ES-I3 (cell line): ENCODE results near the gene LRP1B.

Experiments used
- H3K36me3 ChIP-seq: 2 replicates; pipeline ENCODE4 v1.6.1; 2013; ENCODE audit warnings: mild to moderate bottlenecking, low read length, control low read depth, moderate library complexity; ENCODE audit not compliant: insufficient read depth
- H3K4me1 ChIP-seq: 2 replicates; pipeline ENCODE4 v1.6.1; 2013; ENCODE audit warnings: mild to moderate bottlenecking, control low read depth, low read length; ENCODE audit not compliant: insufficient read depth
- H3K9ac ChIP-seq: 2 replicates; pipeline ENCODE4 v1.6.1; 2013; ENCODE audit warnings: low read depth, mild to moderate bottlenecking, low read length, moderate library complexity
- H3K9me3 ChIP-seq: 2 replicates; pipeline ENCODE4 v1.6.1; 2013; ENCODE audit warnings: mild to moderate bottlenecking, low read length, moderate library complexity; ENCODE audit not compliant: control insufficient read depth, insufficient read depth

LRP1B gene

DNA sequence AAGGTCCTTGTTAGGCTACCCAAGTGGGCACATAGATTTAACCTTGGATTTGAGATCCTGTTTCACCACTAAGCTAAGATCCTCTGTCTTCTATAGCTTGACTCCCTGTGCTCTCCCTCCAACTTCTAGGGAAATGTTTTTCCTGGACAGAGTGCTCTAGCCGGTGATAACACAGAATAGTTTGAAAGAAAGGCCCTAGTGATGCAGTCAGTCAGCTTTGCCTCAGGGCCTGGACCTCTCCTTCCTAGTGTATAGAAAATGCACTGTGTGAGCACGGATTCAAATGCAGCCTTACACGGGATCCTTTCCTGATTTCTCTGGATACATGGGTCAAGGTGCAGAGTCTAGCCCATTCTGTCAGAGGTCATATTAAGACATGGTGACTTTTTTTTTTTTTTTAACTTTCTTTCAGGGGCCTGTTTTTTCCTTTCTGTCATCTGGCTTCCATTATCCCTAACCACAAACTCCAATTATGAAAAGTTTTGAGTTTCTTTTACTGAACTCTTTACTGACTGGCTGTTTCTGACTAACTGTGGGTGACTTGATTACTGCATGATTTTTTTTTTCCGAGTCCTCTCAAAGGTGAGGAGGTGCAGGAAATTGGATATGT, 122.6 kb downstream of the LRP1B start:
- H3K36me3 ChIP-seq: no peaks in the 10 kb centered on the region
- H3K4me1 ChIP-seq: no peaks in the 10 kb centered on the region
- no peak overlapping the region for H3K9ac ChIP-seq
- H3K9me3 ChIP-seq: no peaks in the 10 kb centered on the region

DNA sequence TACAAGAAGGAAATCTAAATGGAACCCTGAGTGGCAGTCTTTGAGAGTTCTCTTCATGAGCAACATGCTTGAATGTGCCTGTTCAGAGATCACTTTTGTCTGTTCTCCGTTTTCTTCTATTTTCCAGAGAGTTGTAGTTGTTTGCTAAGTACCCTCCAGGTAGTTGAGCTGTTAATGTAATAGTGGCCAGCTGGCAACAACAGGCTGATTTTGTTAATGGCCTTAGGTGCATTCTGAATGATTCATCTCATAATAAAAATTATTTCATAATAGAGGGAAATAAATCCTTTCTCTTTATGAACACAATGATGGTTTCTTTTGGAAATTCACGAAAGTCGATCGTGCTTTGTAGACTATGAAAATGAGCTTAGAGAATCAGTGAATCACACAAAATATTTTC, 136.8 kb downstream of the LRP1B start:
- Histone ChIP-seq H3K9ac (no peak overlapping the region), H3K4me1 (no peaks in the 10 kb centered on the region)

DNA sequence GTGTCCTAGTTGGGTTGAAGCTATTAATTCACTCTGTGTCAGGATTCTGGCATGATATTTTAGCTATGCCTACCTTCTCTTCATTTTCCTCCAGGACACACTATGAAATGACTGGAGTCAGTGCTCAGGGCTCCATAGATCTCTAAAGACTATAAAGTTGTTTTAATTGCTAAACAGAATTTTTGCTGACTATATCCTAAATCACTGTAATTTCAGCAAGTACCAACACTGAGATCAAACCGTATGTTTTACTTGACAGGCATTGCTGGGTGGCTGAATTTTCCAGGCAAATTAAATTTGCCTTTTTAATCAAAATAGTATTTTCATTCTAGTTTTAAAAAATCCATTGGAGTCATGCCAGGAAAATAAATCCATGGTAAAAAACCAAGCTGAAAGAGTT, 138.1 kb downstream of the LRP1B start:
- Histone ChIP-seq H3K9ac (no peak overlapping the region), H3K4me1 (no peaks in the 10 kb centered on the region), H3K36me3 (no peaks in the 10 kb centered on the region), H3K9me3 (no peaks in the 10 kb centered on the region)

More for the DNA sequence above, 136.8 kb downstream of the LRP1B start:
- no peaks in the 10 kb centered on the region for H3K36me3 ChIP-seq
- no peaks in the 10 kb centered on the region for H3K9me3 ChIP-seq

DNA sequence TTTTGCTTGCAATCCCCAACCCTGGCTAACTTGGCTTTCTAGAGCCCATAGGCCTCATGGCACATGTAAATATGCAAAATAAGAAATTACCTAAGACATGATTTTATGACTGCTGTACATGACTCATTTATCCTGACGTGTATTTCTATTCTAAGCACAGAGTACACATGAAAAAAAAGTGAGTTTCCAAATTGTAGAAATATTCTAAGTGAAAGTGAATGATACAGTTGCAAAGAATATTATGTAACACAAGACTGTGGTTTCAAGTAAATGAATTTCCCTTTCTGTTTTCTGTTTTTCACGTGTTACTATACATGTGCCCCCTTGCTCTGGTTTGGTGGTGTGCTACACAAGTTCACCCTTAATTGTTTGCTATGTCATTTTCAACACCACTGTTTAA, 162.4 kb downstream of the LRP1B start:
- Histone ChIP-seq H3K4me1 (no peaks in the 10 kb centered on the region), H3K9me3 (no peaks in the 10 kb centered on the region), H3K9ac (no peak overlapping the region), H3K36me3 (no peaks in the 10 kb centered on the region)

DNA sequence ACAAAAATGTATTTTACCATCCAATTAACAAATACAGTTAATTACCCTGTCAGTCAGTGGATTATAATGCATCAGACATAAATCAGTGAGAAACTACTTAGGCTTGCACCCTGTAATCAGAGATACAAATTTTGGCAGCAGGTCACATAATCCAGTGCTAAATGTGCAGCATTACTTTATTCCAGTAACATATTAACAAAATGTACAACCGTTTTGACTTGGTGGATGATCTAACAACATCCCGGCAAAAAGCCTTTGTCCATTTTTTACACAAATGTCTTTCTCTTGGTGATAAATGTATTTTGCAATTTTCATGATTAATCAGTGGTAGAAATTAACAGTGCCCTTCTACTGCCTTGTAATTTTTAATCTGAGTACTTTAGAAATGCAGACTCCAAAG, 162.8 kb downstream of the LRP1B start:
- Histone ChIP-seq H3K9ac (no peak overlapping the region), H3K36me3 (no peaks in the 10 kb centered on the region), H3K9me3 (no peaks in the 10 kb centered on the region), H3K4me1 (no peaks in the 10 kb centered on the region)

DNA sequence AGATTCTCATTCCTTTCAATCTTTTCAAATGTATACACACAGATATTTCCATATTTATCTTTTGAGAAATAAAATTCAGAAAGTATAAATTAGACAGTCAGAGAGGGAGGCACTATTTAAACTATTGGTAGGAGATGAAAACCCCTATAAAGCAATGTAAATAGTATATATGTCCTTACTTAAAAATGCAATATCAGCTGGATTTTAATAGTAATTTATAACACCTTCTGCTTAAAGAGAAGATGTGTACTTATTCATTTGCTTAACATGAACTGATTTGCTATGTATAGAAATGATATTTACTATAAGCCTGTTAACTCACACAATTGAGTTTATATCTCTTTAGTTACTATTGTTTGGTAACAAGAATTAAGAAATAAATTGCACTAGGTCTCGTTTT, 163.3 kb downstream of the LRP1B start:
- H3K4me1 ChIP-seq: no peaks in the 10 kb centered on the region
- H3K9ac ChIP-seq: no peak overlapping the region
- H3K9me3 ChIP-seq: no peaks in the 10 kb centered on the region
- no peaks in the 10 kb centered on the region for H3K36me3 ChIP-seq

DNA sequence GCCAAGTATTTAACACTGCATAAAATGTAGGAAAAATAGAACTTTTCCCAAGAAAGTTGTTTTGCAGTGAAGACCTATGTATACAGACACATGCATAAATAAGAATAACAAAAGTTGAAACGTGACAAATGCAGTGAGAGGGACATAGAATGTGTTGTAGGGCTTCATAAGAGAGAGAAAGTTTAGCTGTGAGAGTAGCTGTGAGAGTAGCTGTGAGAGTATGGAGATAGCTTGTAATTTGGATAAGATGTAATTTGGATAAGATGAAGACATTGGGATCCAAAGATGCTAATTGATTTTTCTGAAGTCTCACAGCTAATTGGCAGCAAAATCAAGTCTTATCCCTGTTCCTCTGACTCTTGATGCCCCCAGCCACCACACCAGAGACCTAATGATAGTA, 170.9 kb downstream of the LRP1B start:
- H3K36me3 ChIP-seq: no peaks in the 10 kb centered on the region
- no peak overlapping the region for H3K9ac ChIP-seq
- no peaks in the 10 kb centered on the region for H3K9me3 ChIP-seq
- no peaks in the 10 kb centered on the region for H3K4me1 ChIP-seq

DNA sequence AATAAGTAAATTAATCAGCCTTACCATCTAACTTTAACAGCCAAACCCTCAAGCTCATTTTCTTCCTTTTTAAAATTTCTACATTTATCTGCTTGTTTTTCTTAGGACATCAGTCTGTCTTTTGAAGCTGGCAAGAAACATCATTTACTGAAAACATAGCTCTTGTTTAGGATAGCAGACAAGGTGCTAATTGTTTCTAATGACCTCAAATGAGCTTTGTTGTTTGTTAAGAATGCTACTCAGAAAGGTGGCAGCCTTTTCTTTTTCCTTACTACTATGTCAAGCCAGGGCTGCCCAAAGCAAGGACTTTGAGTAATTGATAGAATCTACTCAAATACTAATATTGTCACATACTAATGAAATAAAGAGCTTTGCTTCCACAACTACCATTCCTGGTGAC, 171.8 kb downstream of the LRP1B start:
- no peak overlapping the region for H3K9ac ChIP-seq
- no peaks in the 10 kb centered on the region for H3K4me1 ChIP-seq
- H3K36me3 ChIP-seq: no peaks in the 10 kb centered on the region
- H3K9me3 ChIP-seq: no peaks in the 10 kb centered on the region

DNA sequence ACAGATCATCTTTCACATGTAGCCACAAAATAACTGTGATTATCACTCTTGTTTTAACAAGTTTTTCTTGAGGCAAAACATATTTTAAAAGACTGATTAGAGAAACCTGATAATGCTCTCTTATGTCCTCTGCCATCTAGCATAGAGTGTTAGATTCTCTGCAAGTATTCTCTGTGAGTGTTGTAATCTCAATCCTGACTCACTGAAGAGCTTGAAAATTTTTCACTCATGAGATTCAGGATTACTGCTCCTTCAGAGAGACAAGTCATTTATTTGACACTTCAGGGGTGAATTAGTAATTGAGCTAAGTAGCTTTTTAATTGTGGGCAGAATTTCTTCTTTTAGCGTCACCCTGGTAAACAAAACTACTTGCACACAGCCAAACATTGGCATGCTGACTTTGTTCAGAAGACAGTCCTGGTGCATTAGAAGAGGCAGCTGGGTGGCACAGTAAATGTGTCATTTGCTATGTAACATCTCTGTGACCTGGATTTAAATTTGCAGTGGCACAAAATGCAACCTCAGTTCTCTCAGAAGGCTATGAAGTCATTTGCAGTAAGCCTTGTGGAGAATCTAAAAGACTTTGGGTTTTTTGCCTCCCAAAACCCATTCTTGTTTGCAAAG, 172.9 kb downstream of the LRP1B start:
- Histone ChIP-seq H3K36me3 (no peaks in the 10 kb centered on the region), H3K4me1 (no peaks in the 10 kb centered on the region), H3K9me3 (no peaks in the 10 kb centered on the region), H3K9ac (no peak overlapping the region)

DNA sequence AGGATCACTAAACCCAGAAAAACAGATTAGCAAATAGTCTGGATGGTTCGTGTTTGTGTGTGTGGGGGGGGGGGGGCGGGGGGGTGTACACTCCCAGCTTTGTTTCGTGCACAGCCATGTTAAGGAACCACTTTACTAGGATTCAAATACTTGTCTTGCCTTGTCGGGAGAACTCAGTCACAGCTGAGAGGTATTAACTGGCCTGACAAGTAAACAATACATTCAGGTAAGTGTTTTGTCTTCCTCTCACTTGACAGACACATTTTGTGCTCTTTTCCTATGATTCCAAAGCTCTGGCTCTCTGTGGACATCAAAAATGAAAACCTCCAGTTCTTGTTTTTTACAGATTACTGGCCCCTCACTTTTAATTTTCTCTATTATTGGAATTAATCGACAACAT, 173.5 kb downstream of the LRP1B start:
- no peaks in the 10 kb centered on the region for H3K4me1 ChIP-seq

DNA sequence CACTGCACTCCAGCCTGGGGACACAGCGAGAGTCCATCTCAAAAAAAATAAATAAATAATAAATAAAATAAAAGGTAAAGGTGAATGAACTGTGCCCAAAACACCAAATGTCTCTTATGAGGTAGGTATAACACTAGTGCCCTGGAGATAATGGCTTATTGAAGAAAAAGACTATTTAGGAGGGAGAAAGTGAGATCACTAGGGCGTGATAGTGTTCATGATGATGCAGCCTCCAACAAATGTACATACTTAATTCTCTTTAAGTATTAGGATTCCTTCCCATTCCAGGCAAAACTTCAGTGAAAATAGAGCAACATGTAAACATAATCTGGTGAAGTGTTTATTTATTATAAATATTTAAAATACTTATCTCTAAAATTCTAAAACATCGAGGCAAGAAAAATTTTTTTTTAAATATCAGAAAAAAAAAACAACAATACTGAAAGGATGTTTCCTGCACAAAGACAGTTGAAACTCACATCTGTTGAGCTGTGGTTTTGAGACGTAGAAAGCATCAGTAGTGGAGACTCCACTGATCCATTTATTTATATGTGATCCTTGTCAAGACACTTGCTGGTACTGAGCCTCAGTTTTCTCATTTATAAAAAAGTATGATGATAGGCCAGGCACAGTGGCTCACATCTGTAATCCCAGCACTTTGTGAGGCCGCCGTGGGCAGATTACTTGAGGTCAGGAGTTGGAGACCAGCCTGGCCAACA, 183.3 kb downstream of the LRP1B start:
- Histone ChIP-seq H3K4me1 (no peaks in the 10 kb centered on the region), H3K9me3 (no peaks in the 10 kb centered on the region), H3K36me3 (no peaks in the 10 kb centered on the region), H3K9ac (no peak overlapping the region)

More for the DNA sequence above, 173.5 kb downstream of the LRP1B start:
- Histone ChIP-seq H3K9ac (no peak overlapping the region), H3K36me3 (no peaks in the 10 kb centered on the region), H3K9me3 (no peaks in the 10 kb centered on the region)

DNA sequence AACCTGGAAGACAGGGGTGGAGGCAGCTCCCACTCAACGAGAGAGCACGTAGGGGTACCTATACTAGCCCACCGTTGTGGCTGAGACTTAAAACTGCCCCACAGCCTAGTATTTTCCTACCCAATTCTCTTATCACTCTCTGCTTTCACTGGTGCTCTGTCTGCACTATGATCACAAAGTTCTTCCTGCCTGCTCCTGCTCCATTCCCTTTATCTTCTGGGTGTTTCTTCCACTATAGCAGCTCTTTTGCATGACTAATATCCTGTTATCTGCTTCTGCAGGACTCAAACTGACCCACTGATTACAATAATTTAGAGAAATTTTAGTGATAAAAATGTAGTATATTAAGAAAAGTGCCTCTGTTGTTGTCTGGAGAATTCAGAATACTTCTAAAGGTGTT, 184.8 kb downstream of the LRP1B start:
- Histone ChIP-seq H3K4me1 (no peaks in the 10 kb centered on the region), H3K9me3 (no peaks in the 10 kb centered on the region)

DNA sequence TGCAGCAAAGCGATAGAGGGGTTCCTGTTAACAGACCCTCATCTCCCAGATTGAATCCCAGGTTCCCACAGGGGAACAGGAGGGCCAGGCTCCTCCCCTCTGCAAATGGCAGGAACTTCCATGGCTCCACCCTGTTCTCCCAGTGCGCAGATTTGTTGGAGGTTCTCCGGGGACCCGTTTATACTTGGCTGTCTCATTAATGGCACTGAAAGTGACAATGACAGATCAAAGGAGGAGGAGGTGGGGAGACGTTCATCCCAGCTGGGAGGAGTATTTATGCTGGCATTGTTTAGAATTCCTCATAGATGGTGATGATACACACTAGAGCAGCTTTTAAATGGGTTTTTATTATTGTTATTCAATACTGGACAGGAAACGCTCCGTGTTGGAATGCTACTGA, 186.9 kb downstream of the LRP1B start:
- no peaks in the 10 kb centered on the region for H3K36me3 ChIP-seq
- H3K4me1 ChIP-seq: no peaks in the 10 kb centered on the region
- H3K9me3 ChIP-seq: no peaks in the 10 kb centered on the region
- no peak overlapping the region for H3K9ac ChIP-seq

More for the DNA sequence above, 184.8 kb downstream of the LRP1B start:
- H3K36me3 ChIP-seq: no peaks in the 10 kb centered on the region
- H3K9ac ChIP-seq: no peak overlapping the region

DNA sequence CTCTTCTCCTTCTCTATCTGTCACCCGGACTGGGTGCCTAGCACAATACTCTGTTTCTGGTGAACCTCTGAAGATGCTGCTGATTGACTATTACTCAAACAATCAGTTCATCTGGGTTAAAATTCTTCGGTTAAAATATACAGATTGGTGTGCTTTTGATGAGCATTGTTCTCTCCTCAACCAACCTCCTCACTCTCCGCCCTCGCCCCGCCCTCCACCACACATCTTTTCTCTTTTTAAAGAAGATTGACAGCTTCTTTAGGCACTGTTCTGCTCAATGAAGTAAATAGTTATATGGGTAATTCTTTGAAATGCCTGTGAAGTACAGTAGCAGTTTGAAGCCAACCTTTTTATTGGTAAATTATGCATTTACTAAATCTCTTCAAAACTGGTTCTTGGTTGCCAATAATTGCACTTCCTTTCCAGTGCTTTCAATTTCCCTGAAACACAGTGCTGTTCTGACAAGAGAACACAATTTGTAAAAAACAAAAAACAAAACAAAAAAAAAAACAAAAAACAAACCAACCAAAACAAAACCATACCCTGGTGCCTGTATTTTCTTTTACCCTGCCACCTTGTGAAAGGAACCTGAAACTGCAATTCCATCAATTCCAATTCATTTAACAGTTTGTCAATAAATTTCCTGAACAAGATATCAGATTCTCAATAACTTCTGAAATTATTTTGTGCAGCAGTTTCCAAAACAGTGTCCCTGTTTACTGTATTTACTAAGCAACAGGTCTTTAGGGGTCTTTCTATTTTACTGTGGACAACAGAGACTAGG, 188.6 kb downstream of the LRP1B start:
- Histone ChIP-seq H3K9ac (no peak overlapping the region), H3K9me3 (peaks cover 4% of the 10 kb centered on the region; the same call in 1 of the 2 replicates)

More for the DNA sequence above, 188.6 kb downstream of the LRP1B start:
- no peaks in the 10 kb centered on the region for H3K36me3 ChIP-seq
- no peaks in the 10 kb centered on the region for H3K4me1 ChIP-seq
